Measurements from ENCODE around the gene TINAGL1. TPM values are rescaled to one million over a fixed set of nuclear protein-coding genes. Genes with fewer than 3 reads are reported as not detected.
"Not testable (repeated sequence)": the region's sequence is repeated elsewhere in the genome, so short reads cannot be mapped to it uniquely, and the experiment has no call there.

The TINAGL1 gene
- total RNA-seq, 6 donors from 2014 or later: 71.3 to 191 (median 120) TPM

GRCh38 chr1:31584869-31585735 lies 8.8 kb downstream of the TINAGL1 start:
- TF ChIP-seq EP300 (IDR thresholded peaks at IDR 0.05): no peak
- no peak for TF ChIP-seq POLR2AphosphoS5 (IDR thresholded peaks at IDR 0.05)
- no peak for TF ChIP-seq POLR2A (IDR thresholded peaks at IDR 0.05)
- TF ChIP-seq CTCF (IDR thresholded peaks at IDR 0.05): no peak
- H3K27me3 ChIP-seq: no peaks in the 10 kb centered on the region
- peaks cover 66 to 75% (median 71%) of the 10 kb centered on the region in 4 donors for H3K4me1 ChIP-seq
- WGBS, 2 donors: 88 to 91% methylated on average over 13 to 26 of the region's 27 CpGs
- H3K27ac ChIP-seq: peak overlapping the region; percentile 21 to 85 (median 79)
- no peak overlapping the region for H3K4me3 ChIP-seq
- DNase-seq: peak in 1 of 2 donors; percentile 70
- H3K36me3 ChIP-seq: peaks cover 0 to 50% (median 13%) of the 10 kb centered on the region in 4 donors
- ATAC-seq (ENCODE audit: low FRiP score in 2 of 2): no peak
- no peaks in the 10 kb centered on the region for H3K9me3 ChIP-seq

GRCh38 chr1:31585736-31586365 lies 9.5 kb downstream of the TINAGL1 start:
- H3K36me3 ChIP-seq: peaks cover 0 to 50% (median 13%) of the 10 kb centered on the region in 4 donors
- ATAC-seq (ENCODE audit: low FRiP score in 2 of 2): no peak
- 84 to 89% methylated on average over 7 to 11 of the region's 11 CpGs for WGBS, 2 donors
- DNase-seq: no peak
- H3K27me3 ChIP-seq: no peaks in the 10 kb centered on the region
- H3K4me1 ChIP-seq: peaks cover 66 to 75% (median 69%) of the 10 kb centered on the region in 4 donors
- H3K9me3 ChIP-seq: no peaks in the 10 kb centered on the region
- peak overlapping the region in 3 of 4 donors; percentile 77 to 91 (median 85) for H3K27ac ChIP-seq
- no peak for TF ChIP-seq POLR2A (IDR thresholded peaks at IDR 0.05)
- H3K4me3 ChIP-seq: no peak overlapping the region

- peak in 1 of 2 donors; percentile 81 for DNase-seq
- no peak overlapping the region for H3K4me3 ChIP-seq
- peak overlapping the region; percentile 85 to 92 (median 90) for H3K27ac ChIP-seq
- ATAC-seq (ENCODE audit: low FRiP score in 2 of 2): no peak
- H3K4me1 ChIP-seq: peaks cover 66 to 71% (median 68%) of the 10 kb centered on the region in 4 donors
- no peaks in the 10 kb centered on the region for H3K27me3 ChIP-seq
- H3K9me3 ChIP-seq: no peaks in the 10 kb centered on the region
- WGBS, 2 donors: 81 to 86% methylated on average over 17 to 29 of the region's 47 CpGs
- H3K36me3 ChIP-seq: peaks cover 0 to 50% (median 13%) of the 10 kb centered on the region in 4 donors
- TF ChIP-seq CTCF (IDR thresholded peaks at IDR 0.05) (no peak), POLR2A (IDR thresholded peaks at IDR 0.05) (no peak), POLR2AphosphoS5 (IDR thresholded peaks at IDR 0.05) (no peak)
Observed at GRCh38 chr1:31586376-31587327, 10.3 kb downstream of the TINAGL1 start.

- not testable (repeated sequence) for ATAC-seq (ENCODE audit: low FRiP score in 2 of 2); H3K27me3 ChIP-seq; DNase-seq; H3K9me3 ChIP-seq; H3K4me3 ChIP-seq
- H3K4me1 ChIP-seq: peaks cover 60 to 69% (median 64%) of the 10 kb centered on the region in 4 donors
- peak overlapping the region; percentile 85 to 92 (median 90) for H3K27ac ChIP-seq
- peaks cover 0 to 45% (median 13%) of the 10 kb centered on the region in 4 donors for H3K36me3 ChIP-seq
- 94 to 97% methylated on average over 5 of the region's 5 CpGs for whole genome bisulfite sequencing, 2 donors
Observed at GRCh38 chr1:31587328-31587699, 11.0 kb downstream of the TINAGL1 start.

- Histone ChIP-seq H3K4me3 (no peak overlapping the region), H3K36me3 (peaks cover 0 to 39% (median 13%) of the 10 kb centered on the region in 4 donors), H3K9me3 (no peaks in the 10 kb centered on the region), H3K27ac (peak overlapping the region; percentile 85 to 92 (median 90)), H3K27me3 (no peaks in the 10 kb centered on the region), H3K4me1 (peaks cover 55 to 69% (median 59%) of the 10 kb centered on the region in 4 donors)
- TF ChIP-seq POLR2AphosphoS5 (IDR thresholded peaks at IDR 0.05): peak; percentile 17 to 18
- no peak for TF ChIP-seq EP300 (IDR thresholded peaks at IDR 0.05)
- TF ChIP-seq CTCF (IDR thresholded peaks at IDR 0.05): peak; percentile 40 to 68 (median 60)
- TF ChIP-seq POLR2A (IDR thresholded peaks at IDR 0.05): peak in 1 of 4 donors; percentile 9
- DNase-seq: peak in 1 of 2 donors; percentile 78
- 48 to 50% methylated on average over 11 to 12 of the region's 14 CpGs for WGBS, 2 donors
- ATAC-seq (ENCODE audit: low FRiP score in 2 of 2): peak; percentile 46 to 59
Observed at GRCh38 chr1:31587720-31588423, 11.6 kb downstream of the TINAGL1 start.
